ENCODE data around the gene SLITRK5.

The SLITRK5 gene

DNA sequence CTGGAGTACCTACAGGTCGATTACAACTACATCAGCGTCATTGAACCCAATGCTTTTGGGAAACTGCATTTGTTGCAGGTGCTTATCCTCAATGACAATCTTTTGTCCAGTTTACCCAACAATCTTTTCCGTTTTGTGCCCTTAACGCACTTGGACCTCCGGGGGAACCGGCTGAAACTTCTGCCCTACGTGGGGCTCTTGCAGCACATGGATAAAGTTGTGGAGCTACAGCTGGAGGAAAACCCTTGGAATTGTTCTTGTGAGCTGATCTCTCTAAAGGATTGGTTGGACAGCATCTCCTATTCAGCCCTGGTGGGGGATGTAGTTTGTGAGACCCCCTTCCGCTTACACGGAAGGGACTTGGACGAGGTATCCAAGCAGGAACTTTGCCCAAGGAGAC lies 4.7 kb downstream of the SLITRK5 start:
- peaks cover 24% of the 10 kb centered on the region for H3K27me3 ChIP-seq (replicated peaks; ENCODE audit: control insufficient read depth, insufficient read depth, low read length, poor library complexity, severe bottlenecking)
- H3K36me3 ChIP-seq (ENCODE audit: control insufficient read depth, insufficient read depth, low read length), result no peaks in the 10 kb centered on the region
- no peak for DNase-seq
- H3K27ac ChIP-seq (ENCODE audit: insufficient read depth, low read length, poor library complexity, severe bottlenecking), result no peak overlapping the region
- no peak overlapping the region for H3K4me3 ChIP-seq (ENCODE audit: insufficient read depth, low read depth, low read length, poor library complexity, severe bottlenecking)
- H3K4me1 ChIP-seq (ENCODE audit: control insufficient read depth, insufficient read depth, low read length, poor library complexity, severe bottlenecking), result peaks cover 4% of the 10 kb centered on the region
- H3K9me3 ChIP-seq (ENCODE audit: control insufficient read depth, low read length), result no peaks in the 10 kb centered on the region

DNA sequence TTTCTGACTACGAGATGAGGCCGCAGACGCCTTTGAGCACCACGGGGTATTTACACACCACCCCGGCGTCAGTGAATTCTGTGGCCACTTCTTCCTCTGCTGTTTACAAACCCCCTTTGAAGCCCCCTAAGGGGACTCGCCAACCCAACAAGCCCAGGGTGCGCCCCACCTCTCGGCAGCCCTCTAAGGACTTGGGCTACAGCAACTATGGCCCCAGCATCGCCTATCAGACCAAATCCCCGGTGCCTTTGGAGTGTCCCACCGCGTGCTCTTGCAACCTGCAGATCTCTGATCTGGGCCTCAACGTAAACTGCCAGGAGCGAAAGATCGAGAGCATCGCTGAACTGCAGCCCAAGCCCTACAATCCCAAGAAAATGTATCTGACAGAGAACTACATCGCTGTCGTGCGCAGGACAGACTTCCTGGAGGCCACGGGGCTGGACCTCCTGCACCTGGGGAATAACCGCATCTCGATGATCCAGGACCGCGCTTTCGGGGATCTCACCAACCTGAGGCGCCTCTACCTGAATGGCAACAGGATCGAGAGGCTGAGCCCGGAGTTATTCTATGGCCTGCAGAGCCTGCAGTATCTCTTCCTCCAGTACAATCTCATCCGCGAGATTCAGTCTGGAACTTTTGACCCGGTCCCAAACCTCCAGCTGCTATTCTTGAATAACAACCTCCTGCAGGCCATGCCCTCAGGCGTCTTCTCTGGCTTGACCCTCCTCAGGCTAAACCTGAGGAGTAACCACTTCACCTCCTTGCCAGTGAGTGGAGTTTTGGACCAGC lies 5.3 kb downstream of the SLITRK5 start:
- peaks cover 4% of the 10 kb centered on the region for H3K4me1 ChIP-seq (ENCODE audit: control insufficient read depth, insufficient read depth, low read length, poor library complexity, severe bottlenecking)
- H3K4me3 ChIP-seq (ENCODE audit: insufficient read depth, low read depth, low read length, poor library complexity, severe bottlenecking), result no peak overlapping the region
- H3K27ac ChIP-seq (ENCODE audit: insufficient read depth, low read length, poor library complexity, severe bottlenecking), result no peak overlapping the region
- no peaks in the 10 kb centered on the region for H3K9me3 ChIP-seq (ENCODE audit: control insufficient read depth, low read length)
- H3K36me3 ChIP-seq (ENCODE audit: control insufficient read depth, insufficient read depth, low read length), result no peaks in the 10 kb centered on the region
- DNase-seq, result no peak
- H3K27me3 ChIP-seq (replicated peaks; ENCODE audit: control insufficient read depth, insufficient read depth, low read length, poor library complexity, severe bottlenecking), result peaks cover 22% of the 10 kb centered on the region

DNA sequence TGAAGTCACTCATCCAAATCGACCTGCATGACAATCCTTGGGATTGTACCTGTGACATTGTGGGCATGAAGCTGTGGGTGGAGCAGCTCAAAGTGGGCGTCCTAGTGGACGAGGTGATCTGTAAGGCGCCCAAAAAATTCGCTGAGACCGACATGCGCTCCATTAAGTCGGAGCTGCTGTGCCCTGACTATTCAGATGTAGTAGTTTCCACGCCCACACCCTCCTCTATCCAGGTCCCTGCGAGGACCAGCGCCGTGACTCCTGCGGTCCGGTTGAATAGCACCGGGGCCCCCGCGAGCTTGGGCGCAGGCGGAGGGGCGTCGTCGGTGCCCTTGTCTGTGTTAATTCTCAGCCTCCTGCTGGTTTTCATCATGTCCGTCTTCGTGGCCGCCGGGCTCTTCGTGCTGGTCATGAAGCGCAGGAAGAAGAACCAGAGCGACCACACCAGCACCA lies 5.9 kb downstream of the SLITRK5 start:
- no peak for DNase-seq
- H3K4me1 ChIP-seq (ENCODE audit: control insufficient read depth, insufficient read depth, low read length, poor library complexity, severe bottlenecking), result peaks cover 4% of the 10 kb centered on the region
- H3K4me3 ChIP-seq (ENCODE audit: insufficient read depth, low read depth, low read length, poor library complexity, severe bottlenecking), result no peak overlapping the region
- no peaks in the 10 kb centered on the region for H3K9me3 ChIP-seq (ENCODE audit: control insufficient read depth, low read length)
- peaks cover 21% of the 10 kb centered on the region for H3K27me3 ChIP-seq (replicated peaks; ENCODE audit: control insufficient read depth, insufficient read depth, low read length, poor library complexity, severe bottlenecking)
- no peaks in the 10 kb centered on the region for H3K36me3 ChIP-seq (ENCODE audit: control insufficient read depth, insufficient read depth, low read length)
- H3K27ac ChIP-seq (ENCODE audit: insufficient read depth, low read length, poor library complexity, severe bottlenecking), result no peak overlapping the region

DNA sequence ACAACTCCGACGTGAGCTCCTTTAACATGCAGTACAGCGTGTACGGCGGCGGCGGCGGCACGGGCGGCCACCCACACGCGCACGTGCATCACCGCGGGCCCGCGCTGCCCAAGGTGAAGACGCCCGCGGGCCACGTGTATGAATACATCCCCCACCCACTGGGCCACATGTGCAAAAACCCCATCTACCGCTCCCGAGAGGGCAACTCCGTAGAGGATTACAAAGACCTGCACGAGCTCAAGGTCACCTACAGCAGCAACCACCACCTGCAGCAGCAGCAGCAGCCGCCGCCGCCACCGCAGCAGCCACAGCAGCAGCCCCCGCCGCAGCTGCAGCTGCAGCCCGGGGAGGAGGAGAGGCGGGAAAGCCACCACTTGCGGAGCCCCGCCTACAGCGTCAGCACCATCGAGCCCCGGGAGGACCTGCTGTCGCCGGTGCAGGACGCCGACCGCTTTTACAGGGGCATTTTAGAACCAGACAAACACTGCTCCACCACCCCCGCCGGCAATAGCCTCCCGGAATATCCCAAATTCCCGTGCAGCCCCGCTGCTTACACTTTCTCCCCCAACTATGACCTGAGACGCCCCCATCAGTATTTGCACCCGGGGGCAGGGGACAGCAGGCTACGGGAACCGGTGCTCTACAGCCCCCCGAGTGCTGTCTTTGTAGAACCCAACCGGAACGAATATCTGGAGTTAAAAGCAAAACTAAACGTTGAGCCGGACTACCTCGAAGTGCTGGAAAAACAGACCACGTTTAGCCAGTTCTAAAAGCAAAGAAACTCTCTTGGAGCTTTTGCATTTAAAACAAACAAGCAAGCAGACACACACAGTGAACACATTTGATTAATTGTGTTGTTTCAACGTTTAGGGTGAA lies 6.6 kb downstream of the SLITRK5 start:
- DNase-seq, result peak in 1 of 3 donors; percentile 7
- Histone ChIP-seq H3K27me3 (replicated peaks; ENCODE audit: control insufficient read depth, insufficient read depth, low read length, poor library complexity, severe bottlenecking) (peaks cover 21% of the 10 kb centered on the region), H3K36me3 (ENCODE audit: control insufficient read depth, insufficient read depth, low read length) (no peaks in the 10 kb centered on the region), H3K27ac (ENCODE audit: insufficient read depth, low read length, poor library complexity, severe bottlenecking) (no peak overlapping the region), H3K4me1 (ENCODE audit: control insufficient read depth, insufficient read depth, low read length, poor library complexity, severe bottlenecking) (peaks cover 4% of the 10 kb centered on the region), H3K9me3 (ENCODE audit: control insufficient read depth, low read length) (no peaks in the 10 kb centered on the region), H3K4me3 (ENCODE audit: insufficient read depth, low read depth, low read length, poor library complexity, severe bottlenecking) (peak overlapping the region; percentile 35)

DNA sequence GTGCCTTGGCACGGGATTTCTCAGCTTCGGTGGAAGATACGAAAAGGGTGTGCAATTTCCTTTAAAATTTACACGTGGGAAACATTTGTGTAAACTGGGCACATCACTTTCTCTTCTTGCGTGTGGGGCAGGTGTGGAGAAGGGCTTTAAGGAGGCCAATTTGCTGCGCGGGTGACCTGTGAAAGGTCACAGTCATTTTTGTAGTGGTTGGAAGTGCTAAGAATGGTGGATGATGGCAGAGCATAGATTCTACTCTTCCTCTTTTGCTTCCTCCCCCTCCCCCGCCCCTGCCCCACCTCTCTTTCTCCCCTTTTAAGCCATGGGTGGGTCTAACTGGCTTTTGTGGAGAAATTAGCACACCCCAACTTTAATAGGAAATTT lies 7.2 kb downstream of the SLITRK5 start:
- peaks cover 4% of the 10 kb centered on the region for H3K4me1 ChIP-seq (ENCODE audit: control insufficient read depth, insufficient read depth, low read length, poor library complexity, severe bottlenecking)
- DNase-seq, result no peak
- peaks cover 19% of the 10 kb centered on the region for H3K27me3 ChIP-seq (replicated peaks; ENCODE audit: control insufficient read depth, insufficient read depth, low read length, poor library complexity, severe bottlenecking)
- no peaks in the 10 kb centered on the region for H3K36me3 ChIP-seq (ENCODE audit: control insufficient read depth, insufficient read depth, low read length)
- H3K27ac ChIP-seq (ENCODE audit: insufficient read depth, low read length, poor library complexity, severe bottlenecking), result no peak overlapping the region
- peak overlapping the region; percentile 35 for H3K4me3 ChIP-seq (ENCODE audit: insufficient read depth, low read depth, low read length, poor library complexity, severe bottlenecking)
- H3K9me3 ChIP-seq (ENCODE audit: control insufficient read depth, low read length), result no peaks in the 10 kb centered on the region

DNA sequence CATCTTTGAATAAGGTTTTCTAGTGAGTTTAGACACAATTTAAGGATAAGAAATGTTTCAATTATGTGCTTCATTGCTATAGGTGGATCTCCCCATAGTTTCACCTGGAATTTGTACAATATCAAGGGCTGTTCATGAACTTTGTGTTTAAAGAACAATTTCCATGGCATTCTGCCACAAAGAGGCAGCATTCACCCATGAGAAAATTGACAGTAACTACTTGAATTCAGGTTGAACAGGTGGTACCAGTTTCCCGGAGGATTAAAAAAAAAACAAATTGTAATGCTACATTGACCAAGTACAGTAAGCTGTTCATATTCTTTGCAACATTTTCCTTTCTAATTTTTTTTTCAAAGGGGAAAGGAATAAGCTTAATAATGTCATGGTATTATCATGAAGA lies 9.1 kb downstream of the SLITRK5 start:
- no peaks in the 10 kb centered on the region for H3K9me3 ChIP-seq (ENCODE audit: control insufficient read depth, low read length)
- H3K4me1 ChIP-seq (ENCODE audit: control insufficient read depth, insufficient read depth, low read length, poor library complexity, severe bottlenecking), result no peaks in the 10 kb centered on the region
- no peak overlapping the region for H3K4me3 ChIP-seq (ENCODE audit: insufficient read depth, low read depth, low read length, poor library complexity, severe bottlenecking)
- H3K36me3 ChIP-seq (ENCODE audit: control insufficient read depth, insufficient read depth, low read length), result no peaks in the 10 kb centered on the region
- no peak for DNase-seq
- peaks cover 6% of the 10 kb centered on the region for H3K27me3 ChIP-seq (replicated peaks; ENCODE audit: control insufficient read depth, insufficient read depth, low read length, poor library complexity, severe bottlenecking)
- H3K27ac ChIP-seq (ENCODE audit: insufficient read depth, low read length, poor library complexity, severe bottlenecking), result no peak overlapping the region

DNA sequence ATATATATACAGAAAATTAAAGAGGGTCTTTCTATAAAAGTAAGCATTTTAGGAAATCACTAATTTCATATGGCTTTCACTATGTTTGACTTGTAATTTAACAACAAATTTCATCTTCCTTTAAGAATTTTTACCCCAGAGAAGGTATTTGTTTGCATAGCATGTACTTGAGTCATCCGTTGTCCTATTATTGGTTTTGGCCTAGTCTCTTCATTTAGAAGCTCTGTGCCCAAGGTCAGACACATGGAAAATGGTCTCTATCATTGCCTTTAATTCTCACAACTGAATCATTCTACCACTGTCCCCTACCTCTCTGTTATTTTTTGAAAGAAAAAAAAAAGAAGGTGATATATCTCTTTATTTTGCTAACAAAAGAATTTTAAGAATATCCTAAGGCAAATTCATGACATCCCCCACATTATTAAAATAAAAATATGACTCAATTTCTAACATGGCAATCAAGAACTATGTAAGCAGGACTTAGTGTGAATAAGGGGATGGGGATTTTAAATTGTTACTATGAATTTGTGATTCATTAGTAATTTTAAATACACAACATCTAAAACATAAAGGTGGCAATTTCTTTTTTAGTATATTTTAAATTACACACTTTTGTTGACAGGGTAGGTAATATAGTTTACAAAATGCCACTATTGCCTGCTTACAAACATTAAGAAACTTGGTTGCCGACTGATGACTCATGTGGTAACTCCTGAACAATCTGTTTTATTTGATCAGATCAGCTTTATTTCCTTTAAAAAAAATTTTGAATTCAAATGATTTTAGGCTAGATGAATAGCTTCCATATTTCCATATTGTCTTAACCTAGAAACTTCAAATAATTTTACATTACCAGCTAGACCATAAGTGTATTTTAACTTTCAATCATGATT lies 13.9 kb downstream of the SLITRK5 start:
- Histone ChIP-seq H3K27me3 (replicated peaks; ENCODE audit: control insufficient read depth, insufficient read depth, low read length, poor library complexity, severe bottlenecking) (no peaks in the 10 kb centered on the region), H3K9me3 (ENCODE audit: control insufficient read depth, low read length) (no peaks in the 10 kb centered on the region), H3K27ac (ENCODE audit: insufficient read depth, low read length, poor library complexity, severe bottlenecking) (no peak overlapping the region), H3K36me3 (ENCODE audit: control insufficient read depth, insufficient read depth, low read length) (no peaks in the 10 kb centered on the region), H3K4me1 (ENCODE audit: control insufficient read depth, insufficient read depth, low read length, poor library complexity, severe bottlenecking) (no peaks in the 10 kb centered on the region), H3K4me3 (ENCODE audit: insufficient read depth, low read depth, low read length, poor library complexity, severe bottlenecking) (no peak overlapping the region)
- no peak for DNase-seq

DNA sequence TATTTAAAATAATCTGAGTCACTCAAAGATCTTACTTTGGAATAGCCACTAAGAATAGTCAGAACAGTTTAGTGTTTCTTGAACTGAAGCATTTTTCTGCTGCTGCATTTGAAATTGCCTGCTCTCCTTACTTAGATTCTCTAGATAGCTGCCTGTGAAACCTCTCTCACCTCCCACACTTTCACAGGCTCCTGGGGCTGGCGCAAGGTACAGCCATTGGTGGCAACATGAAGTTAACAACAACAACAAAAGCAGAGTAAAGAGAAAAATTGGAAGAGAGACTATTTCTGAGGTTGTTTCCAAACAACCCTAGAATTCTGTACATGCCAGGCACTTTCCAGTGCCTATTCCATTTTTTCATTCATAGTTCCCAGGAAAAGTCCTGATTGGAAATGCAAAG lies 25.3 kb downstream of the SLITRK5 start:
- no peak for DNase-seq
- Histone ChIP-seq H3K27ac (ENCODE audit: insufficient read depth, low read length, poor library complexity, severe bottlenecking) (no peak overlapping the region), H3K4me3 (ENCODE audit: insufficient read depth, low read depth, low read length, poor library complexity, severe bottlenecking) (no peak overlapping the region), H3K27me3 (replicated peaks; ENCODE audit: control insufficient read depth, insufficient read depth, low read length, poor library complexity, severe bottlenecking) (no peaks in the 10 kb centered on the region), H3K36me3 (ENCODE audit: control insufficient read depth, insufficient read depth, low read length) (no peaks in the 10 kb centered on the region), H3K9me3 (ENCODE audit: control insufficient read depth, low read length) (no peaks in the 10 kb centered on the region), H3K4me1 (ENCODE audit: control insufficient read depth, insufficient read depth, low read length, poor library complexity, severe bottlenecking) (no peaks in the 10 kb centered on the region)

DNA sequence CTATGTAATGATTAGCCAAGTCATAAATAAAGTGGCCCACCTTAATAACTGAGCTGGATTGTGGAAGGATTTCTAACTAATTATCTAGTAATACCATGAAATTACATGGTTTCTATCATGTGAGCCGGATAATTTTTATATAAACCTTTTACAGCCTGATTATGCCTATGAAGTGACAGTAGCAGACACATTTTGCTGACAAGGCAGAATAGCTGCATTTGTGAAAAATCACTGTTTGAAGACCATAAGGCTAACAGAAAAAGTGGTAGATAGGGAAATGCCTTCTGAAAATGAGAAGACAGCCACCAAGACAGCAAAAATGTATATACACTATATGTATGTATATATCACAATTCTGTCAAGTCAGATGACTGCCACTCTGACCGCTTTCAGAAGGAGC lies 27.1 kb downstream of the SLITRK5 start:
- H3K27ac ChIP-seq (ENCODE audit: insufficient read depth, low read length, poor library complexity, severe bottlenecking), result no peak overlapping the region
- no peaks in the 10 kb centered on the region for H3K27me3 ChIP-seq (replicated peaks; ENCODE audit: control insufficient read depth, insufficient read depth, low read length, poor library complexity, severe bottlenecking)
- H3K36me3 ChIP-seq (ENCODE audit: control insufficient read depth, insufficient read depth, low read length), result no peaks in the 10 kb centered on the region
- no peak for DNase-seq
- H3K9me3 ChIP-seq (ENCODE audit: control insufficient read depth, low read length), result no peaks in the 10 kb centered on the region
- H3K4me1 ChIP-seq (ENCODE audit: control insufficient read depth, insufficient read depth, low read length, poor library complexity, severe bottlenecking), result no peaks in the 10 kb centered on the region
- H3K4me3 ChIP-seq (ENCODE audit: insufficient read depth, low read depth, low read length, poor library complexity, severe bottlenecking), result no peak overlapping the region
